ENCODE data around the gene XYLT1. TPM values are rescaled to one million over a fixed set of nuclear protein-coding genes. Genes with fewer than 3 reads are reported as not detected.
A peak's percentile ranks its signal among the peaks of the same experiment; 100 is the strongest.

Gene XYLT1
- total RNA-seq, 1 experiment from 2014 or later = 25.0 TPM

DNA sequence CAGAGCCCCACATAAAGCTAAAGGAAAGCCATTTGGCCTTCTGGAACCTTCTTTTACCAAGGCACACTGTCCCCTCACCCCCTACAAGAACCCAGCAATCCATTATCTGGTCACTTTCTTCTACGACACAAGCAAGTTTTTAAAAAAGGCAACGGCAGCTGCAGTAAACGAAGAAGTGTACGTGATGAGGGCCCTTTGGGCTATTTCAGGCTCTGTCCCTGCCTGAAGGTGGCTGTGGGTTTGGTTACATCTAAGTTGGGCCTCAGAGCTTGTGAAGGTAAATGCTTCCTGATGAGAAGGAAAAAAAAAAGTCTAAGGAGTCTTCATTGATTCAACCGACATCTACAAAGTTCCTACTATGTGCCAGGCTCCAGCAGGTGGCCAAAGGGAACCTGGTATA lies 35.4 kb downstream of the XYLT1 start (continued):
- TF ChIP-seq, protein P1, sequence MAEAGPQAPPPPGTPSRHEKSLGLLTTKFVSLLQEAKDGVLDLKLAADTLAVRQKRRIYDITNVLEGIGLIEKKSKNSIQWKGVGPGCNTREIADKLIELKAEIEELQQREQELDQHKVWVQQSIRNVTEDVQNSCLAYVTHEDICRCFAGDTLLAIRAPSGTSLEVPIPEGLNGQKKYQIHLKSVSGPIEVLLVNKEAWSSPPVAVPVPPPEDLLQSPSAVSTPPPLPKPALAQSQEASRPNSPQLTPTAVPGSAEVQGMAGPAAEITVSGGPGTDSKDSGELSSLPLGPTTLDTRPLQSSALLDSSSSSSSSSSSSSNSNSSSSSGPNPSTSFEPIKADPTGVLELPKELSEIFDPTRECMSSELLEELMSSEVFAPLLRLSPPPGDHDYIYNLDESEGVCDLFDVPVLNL (CRISPR knock-in tag; IDR thresholded peaks at IDR 0.05; ENCODE audit: borderline replicate concordance, low read depth) = no peak
- TF ChIP-seq, protein P2, sequence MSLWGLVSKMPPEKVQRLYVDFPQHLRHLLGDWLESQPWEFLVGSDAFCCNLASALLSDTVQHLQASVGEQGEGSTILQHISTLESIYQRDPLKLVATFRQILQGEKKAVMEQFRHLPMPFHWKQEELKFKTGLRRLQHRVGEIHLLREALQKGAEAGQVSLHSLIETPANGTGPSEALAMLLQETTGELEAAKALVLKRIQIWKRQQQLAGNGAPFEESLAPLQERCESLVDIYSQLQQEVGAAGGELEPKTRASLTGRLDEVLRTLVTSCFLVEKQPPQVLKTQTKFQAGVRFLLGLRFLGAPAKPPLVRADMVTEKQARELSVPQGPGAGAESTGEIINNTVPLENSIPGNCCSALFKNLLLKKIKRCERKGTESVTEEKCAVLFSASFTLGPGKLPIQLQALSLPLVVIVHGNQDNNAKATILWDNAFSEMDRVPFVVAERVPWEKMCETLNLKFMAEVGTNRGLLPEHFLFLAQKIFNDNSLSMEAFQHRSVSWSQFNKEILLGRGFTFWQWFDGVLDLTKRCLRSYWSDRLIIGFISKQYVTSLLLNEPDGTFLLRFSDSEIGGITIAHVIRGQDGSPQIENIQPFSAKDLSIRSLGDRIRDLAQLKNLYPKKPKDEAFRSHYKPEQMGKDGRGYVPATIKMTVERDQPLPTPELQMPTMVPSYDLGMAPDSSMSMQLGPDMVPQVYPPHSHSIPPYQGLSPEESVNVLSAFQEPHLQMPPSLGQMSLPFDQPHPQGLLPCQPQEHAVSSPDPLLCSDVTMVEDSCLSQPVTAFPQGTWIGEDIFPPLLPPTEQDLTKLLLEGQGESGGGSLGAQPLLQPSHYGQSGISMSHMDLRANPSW (CRISPR knock-in tag; conservative IDR thresholded peaks at IDR 0.05; ENCODE audit: low read depth) = no peak
- TF ChIP-seq KAT7 (CRISPR knock-in tag; IDR thresholded peaks at IDR 0.05; ENCODE audit: borderline replicate concordance) = no peak
- TF ChIP-seq, protein P3, sequence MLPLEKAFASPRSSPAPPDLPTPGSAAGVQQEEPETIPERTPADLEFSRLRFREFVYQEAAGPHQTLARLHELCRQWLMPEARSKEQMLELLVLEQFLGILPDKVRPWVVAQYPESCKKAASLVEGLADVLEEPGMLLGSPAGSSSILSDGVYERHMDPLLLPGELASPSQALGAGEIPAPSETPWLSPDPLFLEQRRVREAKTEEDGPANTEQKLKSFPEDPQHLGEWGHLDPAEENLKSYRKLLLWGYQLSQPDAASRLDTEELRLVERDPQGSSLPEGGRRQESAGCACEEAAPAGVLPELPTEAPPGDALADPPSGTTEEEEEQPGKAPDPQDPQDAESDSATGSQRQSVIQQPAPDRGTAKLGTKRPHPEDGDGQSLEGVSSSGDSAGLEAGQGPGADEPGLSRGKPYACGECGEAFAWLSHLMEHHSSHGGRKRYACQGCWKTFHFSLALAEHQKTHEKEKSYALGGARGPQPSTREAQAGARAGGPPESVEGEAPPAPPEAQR (CRISPR knock-in tag; IDR thresholded peaks at IDR 0.05) = no peak
- no peak for TF ChIP-seq CREM (CRISPR knock-in tag; IDR thresholded peaks at IDR 0.05)
- TF ChIP-seq JUN (CRISPR knock-in tag; IDR thresholded peaks at IDR 0.05) = no peak
- TF ChIP-seq, protein P4, sequence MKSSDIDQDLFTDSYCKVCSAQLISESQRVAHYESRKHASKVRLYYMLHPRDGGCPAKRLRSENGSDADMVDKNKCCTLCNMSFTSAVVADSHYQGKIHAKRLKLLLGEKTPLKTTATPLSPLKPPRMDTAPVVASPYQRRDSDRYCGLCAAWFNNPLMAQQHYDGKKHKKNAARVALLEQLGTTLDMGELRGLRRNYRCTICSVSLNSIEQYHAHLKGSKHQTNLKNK (CRISPR knock-in tag; IDR thresholded peaks at IDR 0.05) = no peak
- TF ChIP-seq OVOL2 (CRISPR knock-in tag; IDR thresholded peaks at IDR 0.05; ENCODE audit: borderline replicate concordance) = no peak

DNA sequence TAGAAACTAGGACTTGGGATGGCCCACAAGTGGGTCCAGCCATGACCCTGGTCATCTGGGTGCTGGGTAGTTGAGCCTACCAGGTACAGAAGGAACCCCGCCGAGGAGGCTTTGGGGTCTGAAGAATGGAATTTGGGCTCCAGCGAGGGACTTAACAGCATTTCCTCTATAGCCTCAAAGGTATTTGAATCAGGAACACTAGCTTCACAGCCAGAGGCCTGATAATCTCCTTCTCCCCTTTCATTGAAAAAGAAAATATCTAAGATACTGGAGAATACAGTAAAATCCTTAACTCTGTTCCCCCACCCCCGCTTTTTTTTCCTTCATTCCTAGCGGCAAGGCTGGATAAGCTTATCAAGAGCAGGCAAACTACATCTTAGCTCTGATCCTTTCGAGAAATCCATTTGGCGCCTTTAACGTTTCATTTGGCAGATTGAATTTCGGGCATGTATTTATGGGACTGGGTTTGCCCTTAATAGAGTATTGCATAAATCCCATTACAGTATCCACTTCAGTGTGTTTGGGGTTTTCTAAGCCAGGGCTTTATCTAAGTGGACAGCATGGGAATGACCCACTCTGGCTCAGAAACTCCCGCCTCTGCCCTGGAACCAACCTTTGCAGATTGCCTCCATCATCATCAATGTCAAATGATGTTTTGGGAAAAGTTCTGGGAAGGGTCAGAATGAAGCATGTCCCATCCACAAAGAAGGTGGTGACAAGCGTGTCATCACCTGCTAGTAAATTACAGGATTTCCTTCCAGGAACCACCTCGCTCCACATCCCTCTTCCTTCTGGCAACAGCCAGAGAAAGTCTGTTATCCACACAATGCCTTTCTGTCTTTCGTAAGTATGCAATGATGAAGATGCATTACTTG lies 36.9 kb downstream of the XYLT1 start:
- peak; percentile 80 for TF ChIP-seq ZNF423 (CRISPR knock-in tag; IDR thresholded peaks at IDR 0.05)
- no peak for TF ChIP-seq ZNF121 (CRISPR knock-in tag; IDR thresholded peaks at IDR 0.05)
- 0 out of 2 replicates have a peak, but pooled peaks have one; percentile 45 for TF ChIP-seq PRRX2 (CRISPR knock-in tag; IDR thresholded peaks at IDR 0.05)
- H3K4me1 Mint-ChIP-seq = peaks cover 58% of the 10 kb centered on the region
- H3K27me3 Mint-ChIP-seq (ENCODE audit: low read depth) = no peaks in the 10 kb centered on the region
- ChIA-PET CTCF (interaction anchor here (0.8 to 1.1 kb wide), 4 partner anchors 18 to 240 kb away, joined by 3 to 5 read pairs (median 3); no protein-coding TSS in a partner anchor), POLR2A (no interaction called here)
- H3K27ac Mint-ChIP-seq = peak overlapping the region; percentile 31; the same call in 1 of the 2 replicates
- DNase-seq (ENCODE audit: low spot score) = no peak
- H3K9me3 Mint-ChIP-seq = peaks cover 8% of the 10 kb centered on the region
- H3K36me3 Mint-ChIP-seq = peaks cover 3% of the 10 kb centered on the region
- ATAC-seq = peak; percentile 66
- H3K4me3 Mint-ChIP-seq = no peak overlapping the region

DNA sequence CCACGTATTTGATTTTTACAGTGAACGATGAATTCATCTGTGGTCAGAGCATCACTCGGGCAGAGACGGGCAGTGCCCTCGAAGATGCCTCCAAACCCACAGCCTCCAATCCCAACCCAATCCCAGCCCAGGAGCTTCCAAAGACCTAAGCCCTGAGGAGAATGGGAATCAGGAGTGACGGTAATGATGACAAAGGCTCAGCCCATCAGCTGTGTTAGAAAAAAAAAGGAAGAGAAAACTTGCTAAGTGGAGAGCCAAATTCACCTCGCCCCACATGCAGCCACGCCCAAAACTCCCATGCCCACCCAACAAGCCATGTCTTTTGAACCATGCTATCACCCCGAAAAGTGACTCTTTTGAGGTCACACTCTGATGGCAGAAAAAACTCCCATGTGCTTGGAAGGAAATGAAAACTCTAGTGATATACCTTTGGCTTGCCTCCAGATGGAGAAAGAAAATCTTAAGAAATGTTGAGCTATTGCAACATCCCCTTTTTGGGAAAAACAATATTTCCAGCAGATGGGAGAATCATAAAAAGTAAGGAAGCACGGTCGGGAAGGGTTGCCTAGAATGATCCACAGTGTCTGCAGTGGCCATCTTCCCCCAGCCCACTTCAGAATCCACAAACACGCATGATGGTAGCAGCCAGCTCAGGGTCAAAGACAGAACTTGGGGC lies 37.7 kb downstream of the XYLT1 start:
- CTCF ChIA-PET = interaction anchor here (0.8 to 1.1 kb wide), 3 partner anchors 17 to 239 kb away, joined by 3 to 5 read pairs (median 3); no protein-coding TSS in a partner anchor
- no peak for ATAC-seq
- peaks cover 3% of the 10 kb centered on the region; the same call in 1 of the 2 replicates for H3K9me3 Mint-ChIP-seq
- TF ChIP-seq EMX1 (CRISPR knock-in tag; IDR thresholded peaks at IDR 0.05) (no peak), KAT7 (CRISPR knock-in tag; IDR thresholded peaks at IDR 0.05; ENCODE audit: borderline replicate concordance) (no peak), FOXP1 (CRISPR knock-in tag; IDR thresholded peaks at IDR 0.05; ENCODE audit: borderline replicate concordance) (no peak), CBFB (CRISPR knock-in tag; IDR thresholded peaks at IDR 0.05; ENCODE audit: low read depth) (no peak), ATF1 (CRISPR knock-in tag; IDR thresholded peaks at IDR 0.05) (no peak), ZNF263 (CRISPR knock-in tag; IDR thresholded peaks at IDR 0.05; ENCODE audit: low read depth) (no peak), RELA (CRISPR knock-in tag; IDR thresholded peaks at IDR 0.05; ENCODE audit: borderline replicate concordance) (no peak)
- TF ChIP-seq, protein P5, sequence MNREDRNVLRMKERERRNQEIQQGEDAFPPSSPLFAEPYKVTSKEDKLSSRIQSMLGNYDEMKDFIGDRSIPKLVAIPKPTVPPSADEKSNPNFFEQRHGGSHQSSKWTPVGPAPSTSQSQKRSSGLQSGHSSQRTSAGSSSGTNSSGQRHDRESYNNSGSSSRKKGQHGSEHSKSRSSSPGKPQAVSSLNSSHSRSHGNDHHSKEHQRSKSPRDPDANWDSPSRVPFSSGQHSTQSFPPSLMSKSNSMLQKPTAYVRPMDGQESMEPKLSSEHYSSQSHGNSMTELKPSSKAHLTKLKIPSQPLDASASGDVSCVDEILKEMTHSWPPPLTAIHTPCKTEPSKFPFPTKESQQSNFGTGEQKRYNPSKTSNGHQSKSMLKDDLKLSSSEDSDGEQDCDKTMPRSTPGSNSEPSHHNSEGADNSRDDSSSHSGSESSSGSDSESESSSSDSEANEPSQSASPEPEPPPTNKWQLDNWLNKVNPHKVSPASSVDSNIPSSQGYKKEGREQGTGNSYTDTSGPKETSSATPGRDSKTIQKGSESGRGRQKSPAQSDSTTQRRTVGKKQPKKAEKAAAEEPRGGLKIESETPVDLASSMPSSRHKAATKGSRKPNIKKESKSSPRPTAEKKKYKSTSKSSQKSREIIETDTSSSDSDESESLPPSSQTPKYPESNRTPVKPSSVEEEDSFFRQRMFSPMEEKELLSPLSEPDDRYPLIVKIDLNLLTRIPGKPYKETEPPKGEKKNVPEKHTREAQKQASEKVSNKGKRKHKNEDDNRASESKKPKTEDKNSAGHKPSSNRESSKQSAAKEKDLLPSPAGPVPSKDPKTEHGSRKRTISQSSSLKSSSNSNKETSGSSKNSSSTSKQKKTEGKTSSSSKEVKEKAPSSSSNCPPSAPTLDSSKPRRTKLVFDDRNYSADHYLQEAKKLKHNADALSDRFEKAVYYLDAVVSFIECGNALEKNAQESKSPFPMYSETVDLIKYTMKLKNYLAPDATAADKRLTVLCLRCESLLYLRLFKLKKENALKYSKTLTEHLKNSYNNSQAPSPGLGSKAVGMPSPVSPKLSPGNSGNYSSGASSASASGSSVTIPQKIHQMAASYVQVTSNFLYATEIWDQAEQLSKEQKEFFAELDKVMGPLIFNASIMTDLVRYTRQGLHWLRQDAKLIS (CRISPR knock-in tag; IDR thresholded peaks at IDR 0.05; ENCODE audit: borderline replicate concordance) = no peak
- TF ChIP-seq, protein P3 (CRISPR knock-in tag; IDR thresholded peaks at IDR 0.05) = no peak

More for the DNA sequence above, 37.7 kb downstream of the XYLT1 start:
- no peak overlapping the region for H3K4me3 Mint-ChIP-seq
- H3K27ac Mint-ChIP-seq = no peak overlapping the region
- no peaks in the 10 kb centered on the region for H3K27me3 Mint-ChIP-seq (ENCODE audit: low read depth)
- no peak for DNase-seq (ENCODE audit: low spot score)
- POLR2A ChIA-PET = no interaction called here
- peaks cover 62% of the 10 kb centered on the region for H3K4me1 Mint-ChIP-seq
- H3K36me3 Mint-ChIP-seq = peaks cover 3% of the 10 kb centered on the region
